Esophagus squamous epithelium (tissue), 5 donors: ENCODE measurements around the gene VKORC1L1. TPM values are rescaled to one million over a fixed set of nuclear protein-coding genes. Genes with fewer than 3 reads are reported as not detected.
"Not testable (repeated sequence)": the region's sequence is repeated elsewhere in the genome, so short reads cannot be mapped to it uniquely, and the experiment has no call there.

ENCODE experiments used
- DNase-seq: peaks from one replicate; lab custom pipeline; 2025; lab: John Stamatoyannopoulos, UW
- H3K27ac ChIP-seq, 4 donors: fragments of 200-600 bp; sonication (generic); one replicate each; pipeline ENCODE4 v1.5.1; 2016 to 2019; ENCODE audit warnings: mild to moderate bottlenecking in 1 of 4
- H3K27me3 ChIP-seq, 4 donors: fragments of 200-600 bp; sonication (generic); 1 replicate in 3 of 4; 2 replicates in 1 of 4; pipeline versions ENCODE4 v1.5.1 to v1.6.0; 2017 to 2021; ENCODE audit warnings: antibody characterized with exemption in 1 of 4
- H3K36me3 ChIP-seq, 3 donors: fragments of 200-600 bp; sonication (generic); one replicate each; pipeline ENCODE4 v1.5.1; 2016 to 2019
- H3K4me1 ChIP-seq, 3 donors: fragments of 200-600 bp; sonication (generic); one replicate each; pipeline ENCODE4 v1.5.1; 2017 to 2019
- H3K4me3 ChIP-seq, 4 donors: fragments of 200-600 bp; sonication (generic); 1 replicate in 3 of 4; 2 replicates in 1 of 4; pipeline ENCODE4 v1.5.1; 2016 to 2019; ENCODE audit warnings: mild to moderate bottlenecking in 2 of 4, moderate library complexity in 1 of 4
- H3K9me3 ChIP-seq, 3 donors: fragments of 200-600 bp; sonication (generic); one replicate each; pipeline ENCODE4 v1.5.1; 2016 to 2019
- POLR2A ChIP-seq, 4 donors: fragments of 450-650 bp; IDR thresholded peaks; one replicate each; pipeline ENCODE4 v1.6.1; 2017; ENCODE audit warnings: antibody characterized with exemption in 4 of 4, mild to moderate bottlenecking in 4 of 4, moderate library complexity in 3 of 4
- WGBS, 2 donors: methylation state at CpG; one replicate each; pipeline ENCODE4 v1.1.5; 2018; 5-methylcytosine and 5-hydroxymethylcytosine counted together
- intact Hi-C: fragments of 100-400 bp; cut with DNase I; formaldehyde crosslinking; loops from one replicate; pipeline ENCODE4 v1.15.0; 2022
- total RNA-seq, 4 donors: library from RNA; depleted of rRNA; stranded (reverse); fragments of >200 nt; gene quantifications; one replicate each; pipeline ENCODE4 v1.1.0, GENCODE V29; 2016
- TF ChIP-seq, protein P1 (sequence below), 6 experiments: fragments of 450-650 bp in 4 of 6; fragments of 200-600 bp in 2 of 6; sonication (generic) in 2 of 6; IDR thresholded peaks; one replicate each; pipeline ENCODE4 v1.5.1; 2016 to 2019; ENCODE audit warnings: antibody characterized with exemption in 6 of 6, mild to moderate bottlenecking in 4 of 6, moderate library complexity in 4 of 6
- donor health status: DM: yes; HTN: yes; CAD: no.

The VKORC1L1 gene
- total RNA-seq, 4 donors from 2014 or later: 7.2 to 18.5 (median 11.2) TPM

DNA sequence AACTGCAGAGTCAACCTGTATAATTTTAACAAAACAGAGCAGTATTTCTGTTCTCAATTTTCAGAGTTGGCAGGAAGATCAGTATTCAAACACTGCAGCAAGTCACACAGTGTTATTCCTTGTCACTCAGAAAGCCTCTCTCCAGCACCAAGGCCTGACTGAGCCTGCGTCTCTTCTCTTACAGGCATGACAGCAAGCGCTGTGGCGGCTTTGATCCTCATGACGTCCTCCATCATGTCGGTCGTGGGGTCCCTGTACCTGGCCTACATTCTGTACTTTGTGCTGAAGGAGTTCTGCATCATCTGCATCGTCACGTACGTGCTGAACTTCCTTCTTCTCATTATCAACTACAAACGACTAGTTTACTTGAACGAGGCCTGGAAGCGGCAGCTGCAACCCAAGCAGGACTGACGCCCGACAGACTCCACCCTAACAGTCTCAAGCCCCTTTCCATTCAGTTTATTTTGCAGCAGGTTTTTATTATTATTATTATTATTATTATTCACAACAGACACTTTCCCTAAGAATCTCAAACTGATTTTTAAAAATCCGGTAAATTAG lies 81.1 kb downstream of the VKORC1L1 start:
- no peak overlapping the region for H3K4me3 ChIP-seq
- DNase-seq: no peak

DNA sequence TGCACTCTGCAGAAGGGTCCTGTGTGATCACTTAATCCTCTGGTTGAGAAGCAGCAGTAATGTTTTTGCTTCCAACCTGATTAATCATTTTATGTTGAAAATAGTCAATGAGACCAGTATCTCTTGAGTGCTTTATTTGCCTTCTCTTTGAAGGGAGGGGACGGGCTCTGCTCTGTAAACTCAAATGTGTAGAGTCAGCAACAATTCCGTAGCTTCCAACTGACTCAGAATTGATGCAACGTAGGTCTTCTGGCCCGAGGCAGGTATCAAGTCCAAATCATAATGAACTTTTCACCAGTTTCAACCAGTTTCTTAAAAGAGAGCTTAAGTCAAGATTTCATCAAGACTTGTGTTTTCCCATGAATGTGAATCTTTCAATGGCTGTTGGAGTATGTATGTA lies 82.8 kb downstream of the VKORC1L1 start:
- no peak overlapping the region for H3K27ac ChIP-seq
- intact Hi-C loops: no loop called here
- peaks cover 0 to 14% (median 0%) of the 10 kb centered on the region in 3 donors for H3K4me1 ChIP-seq
- no peaks in the 10 kb centered on the region for H3K27me3 ChIP-seq
- TF ChIP-seq, protein P1, sequence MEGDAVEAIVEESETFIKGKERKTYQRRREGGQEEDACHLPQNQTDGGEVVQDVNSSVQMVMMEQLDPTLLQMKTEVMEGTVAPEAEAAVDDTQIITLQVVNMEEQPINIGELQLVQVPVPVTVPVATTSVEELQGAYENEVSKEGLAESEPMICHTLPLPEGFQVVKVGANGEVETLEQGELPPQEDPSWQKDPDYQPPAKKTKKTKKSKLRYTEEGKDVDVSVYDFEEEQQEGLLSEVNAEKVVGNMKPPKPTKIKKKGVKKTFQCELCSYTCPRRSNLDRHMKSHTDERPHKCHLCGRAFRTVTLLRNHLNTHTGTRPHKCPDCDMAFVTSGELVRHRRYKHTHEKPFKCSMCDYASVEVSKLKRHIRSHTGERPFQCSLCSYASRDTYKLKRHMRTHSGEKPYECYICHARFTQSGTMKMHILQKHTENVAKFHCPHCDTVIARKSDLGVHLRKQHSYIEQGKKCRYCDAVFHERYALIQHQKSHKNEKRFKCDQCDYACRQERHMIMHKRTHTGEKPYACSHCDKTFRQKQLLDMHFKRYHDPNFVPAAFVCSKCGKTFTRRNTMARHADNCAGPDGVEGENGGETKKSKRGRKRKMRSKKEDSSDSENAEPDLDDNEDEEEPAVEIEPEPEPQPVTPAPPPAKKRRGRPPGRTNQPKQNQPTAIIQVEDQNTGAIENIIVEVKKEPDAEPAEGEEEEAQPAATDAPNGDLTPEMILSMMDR (IDR thresholded peaks at IDR 0.05): no peak
- TF ChIP-seq POLR2A (IDR thresholded peaks at IDR 0.05): no peak
- H3K9me3 ChIP-seq: no peaks in the 10 kb centered on the region
- no peak overlapping the region for H3K4me3 ChIP-seq
- H3K36me3 ChIP-seq: peaks cover 0 to 71% (median 12%) of the 10 kb centered on the region in 3 donors
- WGBS, 2 donors: 21 to 70% methylated on average over 4 of the region's 4 CpGs
- DNase-seq: no peak

More for the DNA sequence above, 81.1 kb downstream of the VKORC1L1 start:
- Histone ChIP-seq H3K9me3 (no peaks in the 10 kb centered on the region), H3K27ac (no peak overlapping the region), H3K27me3 (no peaks in the 10 kb centered on the region), H3K36me3 (peaks cover 0 to 53% (median 0%) of the 10 kb centered on the region in 3 donors), H3K4me1 (peaks cover 0 to 14% (median 0%) of the 10 kb centered on the region in 3 donors)
- 87 to 94% methylated on average over 15 of the region's 15 CpGs for WGBS, 2 donors
- intact Hi-C loops: no loop called here
- TF ChIP-seq POLR2A (IDR thresholded peaks at IDR 0.05): no peak
- TF ChIP-seq, protein P1 (IDR thresholded peaks at IDR 0.05): no peak

DNA sequence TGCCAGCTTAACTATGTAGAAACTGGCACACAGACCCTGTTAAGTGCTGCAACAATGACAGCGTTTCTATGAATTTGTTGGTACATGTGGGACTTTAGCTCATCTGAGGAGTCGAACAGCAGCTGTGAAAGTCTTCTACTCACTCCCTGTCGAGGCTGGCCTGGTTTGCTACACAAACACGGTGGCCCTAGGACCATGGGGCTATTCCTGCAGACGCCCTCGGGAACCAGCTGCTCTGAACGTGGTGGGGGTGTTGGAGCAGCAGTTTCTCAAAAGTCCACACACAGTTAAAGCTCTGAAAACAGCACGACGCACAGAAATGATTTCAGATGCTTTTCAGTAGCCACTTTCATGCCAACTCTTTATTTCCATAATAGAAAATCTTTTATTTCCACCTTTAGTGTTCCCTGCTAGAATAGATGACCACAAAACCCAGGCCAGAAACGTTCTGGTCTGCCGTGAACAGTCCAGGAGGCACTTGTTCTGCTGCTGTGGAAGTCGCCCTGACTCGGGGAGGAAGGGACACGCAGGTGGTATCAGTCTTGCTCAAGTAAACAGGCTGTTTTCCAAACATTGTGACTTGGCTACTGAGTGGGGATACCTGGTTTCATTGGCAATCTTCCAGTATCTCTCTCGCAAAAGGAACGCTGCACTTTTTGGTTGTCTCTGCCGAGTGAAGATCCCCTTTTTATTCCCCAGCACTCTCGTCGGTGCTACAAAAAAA lies 87.6 kb downstream of the VKORC1L1 start:
- no peaks in the 10 kb centered on the region for H3K9me3 ChIP-seq
- no peaks in the 10 kb centered on the region for H3K27me3 ChIP-seq
- no peak overlapping the region for H3K4me3 ChIP-seq
- H3K36me3 ChIP-seq: peaks cover 3 to 100% (median 40%) of the 10 kb centered on the region in 3 donors
- intact Hi-C loops: no loop called here
- no peak for DNase-seq
- no peak overlapping the region for H3K27ac ChIP-seq
- H3K4me1 ChIP-seq: peaks cover 0 to 3% (median 0%) of the 10 kb centered on the region in 3 donors
- 69 to 72% methylated on average over 11 to 18 of the region's 19 CpGs for WGBS, 2 donors
- TF ChIP-seq, protein P1 (IDR thresholded peaks at IDR 0.05): no peak
- no peak for TF ChIP-seq POLR2A (IDR thresholded peaks at IDR 0.05)

DNA sequence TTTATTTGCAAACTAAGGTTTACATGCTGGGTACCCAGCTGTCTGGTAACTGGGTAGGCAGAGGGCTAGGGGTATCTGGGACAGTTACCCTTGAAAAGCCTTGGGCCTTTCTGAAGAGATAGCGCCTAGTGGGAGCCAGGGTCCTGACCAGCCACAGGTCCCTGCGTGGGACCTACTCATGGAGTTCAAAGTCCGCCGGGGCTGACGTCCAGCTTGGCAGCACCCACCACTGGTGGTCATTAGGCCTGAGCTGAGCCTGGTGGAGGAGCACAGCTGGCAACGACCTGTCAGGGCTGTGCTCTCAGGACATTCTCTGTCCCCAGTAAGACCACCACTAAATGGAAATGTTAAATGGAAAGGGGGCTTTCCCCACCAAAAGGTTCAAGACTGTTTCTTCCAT lies 89.2 kb downstream of the VKORC1L1 start:
- intact Hi-C loops: no loop called here
- Histone ChIP-seq H3K4me3 (no peak overlapping the region), H3K27ac (no peak overlapping the region), H3K4me1 (no peaks in the 10 kb centered on the region), H3K36me3 (peaks cover 14 to 100% (median 50%) of the 10 kb centered on the region in 3 donors), H3K9me3 (no peaks in the 10 kb centered on the region), H3K27me3 (no peaks in the 10 kb centered on the region)
- DNase-seq: no peak
- WGBS, 2 donors: 84 to 95% methylated on average over 6 of the region's 6 CpGs
- TF ChIP-seq POLR2A (IDR thresholded peaks at IDR 0.05): no peak
- TF ChIP-seq, protein P1 (IDR thresholded peaks at IDR 0.05): no peak

DNA sequence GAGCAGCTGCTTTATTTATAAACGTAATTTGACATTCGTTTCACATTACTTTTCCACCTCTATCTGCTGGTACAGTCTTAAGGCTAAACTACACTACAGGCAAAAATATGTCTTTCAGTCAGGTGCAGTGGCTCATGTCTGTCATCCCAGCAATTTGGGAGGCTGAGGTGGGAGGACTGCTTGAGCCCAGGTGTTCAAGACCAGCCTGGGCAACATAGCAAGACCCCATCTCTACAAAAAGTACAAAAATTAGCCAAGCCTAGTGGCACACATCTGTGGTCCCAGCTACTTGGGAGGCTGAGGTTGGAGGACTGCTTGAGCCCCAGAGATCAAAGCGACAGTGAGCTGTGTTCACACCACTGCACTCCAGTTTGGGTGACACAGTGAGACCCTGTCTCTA lies 91.8 kb downstream of the VKORC1L1 start:
- 85% methylated on average over 3 of the region's 3 CpGs for WGBS, 2 donors
- H3K4me3 ChIP-seq, H3K9me3 ChIP-seq, H3K27me3 ChIP-seq, intact Hi-C loops, DNase-seq, H3K4me1 ChIP-seq, H3K27ac ChIP-seq: not testable (repeated sequence)
- H3K36me3 ChIP-seq: peaks cover 23 to 100% (median 67%) of the 10 kb centered on the region in 3 donors
